ENCODE results near the gene DEGS2.

DNA sequence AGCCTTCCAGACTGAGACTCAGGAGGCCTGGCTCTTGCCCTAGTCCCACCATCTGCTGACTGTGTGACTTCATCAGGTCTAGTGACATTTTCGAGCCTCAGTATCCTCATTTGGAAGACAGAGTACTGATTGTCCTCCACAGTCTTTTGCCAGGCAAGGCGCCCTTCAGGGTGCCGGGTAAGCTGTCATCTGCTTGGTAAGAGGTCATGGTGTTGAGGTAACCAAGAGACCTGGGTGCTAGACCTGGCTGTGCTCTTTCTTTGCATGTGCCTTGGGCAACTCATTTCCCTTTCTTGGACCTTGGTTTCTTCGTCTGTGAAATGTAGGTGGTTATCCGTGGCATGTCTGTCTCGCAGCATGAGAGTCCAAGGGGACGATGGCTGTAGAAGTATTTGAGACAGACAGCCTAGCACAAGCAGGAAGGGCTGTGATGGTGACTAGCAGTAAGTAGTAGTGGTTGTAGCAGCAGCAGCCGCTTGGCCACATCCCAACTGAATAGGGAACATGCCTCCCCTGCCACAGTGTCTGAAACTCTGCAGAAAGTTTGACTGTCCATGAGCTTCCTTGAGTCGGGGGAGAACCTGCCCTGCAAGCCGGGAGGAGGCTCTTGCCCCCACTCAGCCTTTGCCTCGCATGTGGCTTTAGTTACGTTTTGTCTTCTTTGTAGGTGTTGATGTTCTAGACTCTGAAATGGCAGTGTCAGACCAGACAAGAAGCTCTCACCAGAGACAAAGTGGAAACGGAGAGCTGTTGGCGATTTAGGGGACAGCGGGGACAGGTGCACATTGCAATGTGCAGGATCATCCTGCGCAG, 53.9 kb downstream of the DEGS2 start:
- no peak for TF ChIP-seq POLR2A (IDR thresholded peaks at IDR 0.05)
- TF ChIP-seq, protein P1, sequence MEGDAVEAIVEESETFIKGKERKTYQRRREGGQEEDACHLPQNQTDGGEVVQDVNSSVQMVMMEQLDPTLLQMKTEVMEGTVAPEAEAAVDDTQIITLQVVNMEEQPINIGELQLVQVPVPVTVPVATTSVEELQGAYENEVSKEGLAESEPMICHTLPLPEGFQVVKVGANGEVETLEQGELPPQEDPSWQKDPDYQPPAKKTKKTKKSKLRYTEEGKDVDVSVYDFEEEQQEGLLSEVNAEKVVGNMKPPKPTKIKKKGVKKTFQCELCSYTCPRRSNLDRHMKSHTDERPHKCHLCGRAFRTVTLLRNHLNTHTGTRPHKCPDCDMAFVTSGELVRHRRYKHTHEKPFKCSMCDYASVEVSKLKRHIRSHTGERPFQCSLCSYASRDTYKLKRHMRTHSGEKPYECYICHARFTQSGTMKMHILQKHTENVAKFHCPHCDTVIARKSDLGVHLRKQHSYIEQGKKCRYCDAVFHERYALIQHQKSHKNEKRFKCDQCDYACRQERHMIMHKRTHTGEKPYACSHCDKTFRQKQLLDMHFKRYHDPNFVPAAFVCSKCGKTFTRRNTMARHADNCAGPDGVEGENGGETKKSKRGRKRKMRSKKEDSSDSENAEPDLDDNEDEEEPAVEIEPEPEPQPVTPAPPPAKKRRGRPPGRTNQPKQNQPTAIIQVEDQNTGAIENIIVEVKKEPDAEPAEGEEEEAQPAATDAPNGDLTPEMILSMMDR (IDR thresholded peaks at IDR 0.05), result no peak
